Measurements from ENCODE around the gene MINDY4.

Gene MINDY4

DNA sequence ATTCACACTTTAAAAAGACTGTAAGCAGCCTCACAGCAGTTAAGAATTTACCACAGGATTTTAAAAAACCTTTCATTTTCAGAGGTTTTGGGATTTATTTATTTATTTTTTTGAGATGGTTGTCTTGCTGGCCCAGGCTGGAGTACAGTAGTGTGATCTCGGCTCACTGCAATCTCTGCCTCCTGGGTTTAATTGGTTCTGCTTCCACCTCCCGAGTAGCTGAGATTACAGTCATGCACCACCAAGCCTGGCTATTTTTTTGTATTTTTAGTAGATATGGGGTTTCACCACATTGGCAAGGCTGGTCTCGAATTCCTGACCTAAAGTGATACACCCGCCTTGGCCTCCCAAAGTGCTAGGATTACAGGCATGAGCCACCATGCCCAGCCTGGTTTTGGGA, 19.1 kb downstream of the MINDY4 start:
- TF ChIP-seq, protein P1, sequence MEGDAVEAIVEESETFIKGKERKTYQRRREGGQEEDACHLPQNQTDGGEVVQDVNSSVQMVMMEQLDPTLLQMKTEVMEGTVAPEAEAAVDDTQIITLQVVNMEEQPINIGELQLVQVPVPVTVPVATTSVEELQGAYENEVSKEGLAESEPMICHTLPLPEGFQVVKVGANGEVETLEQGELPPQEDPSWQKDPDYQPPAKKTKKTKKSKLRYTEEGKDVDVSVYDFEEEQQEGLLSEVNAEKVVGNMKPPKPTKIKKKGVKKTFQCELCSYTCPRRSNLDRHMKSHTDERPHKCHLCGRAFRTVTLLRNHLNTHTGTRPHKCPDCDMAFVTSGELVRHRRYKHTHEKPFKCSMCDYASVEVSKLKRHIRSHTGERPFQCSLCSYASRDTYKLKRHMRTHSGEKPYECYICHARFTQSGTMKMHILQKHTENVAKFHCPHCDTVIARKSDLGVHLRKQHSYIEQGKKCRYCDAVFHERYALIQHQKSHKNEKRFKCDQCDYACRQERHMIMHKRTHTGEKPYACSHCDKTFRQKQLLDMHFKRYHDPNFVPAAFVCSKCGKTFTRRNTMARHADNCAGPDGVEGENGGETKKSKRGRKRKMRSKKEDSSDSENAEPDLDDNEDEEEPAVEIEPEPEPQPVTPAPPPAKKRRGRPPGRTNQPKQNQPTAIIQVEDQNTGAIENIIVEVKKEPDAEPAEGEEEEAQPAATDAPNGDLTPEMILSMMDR (IDR thresholded peaks at IDR 0.05; ENCODE audit: control insufficient read depth, insufficient read depth, low read depth, low read length, missing control alignments), result no peak
- DNase-seq (ENCODE audit: low read depth), result no peak
- no peak overlapping the region for H3K4me3 ChIP-seq (ENCODE audit: control insufficient read depth, low read depth, low read length)

DNA sequence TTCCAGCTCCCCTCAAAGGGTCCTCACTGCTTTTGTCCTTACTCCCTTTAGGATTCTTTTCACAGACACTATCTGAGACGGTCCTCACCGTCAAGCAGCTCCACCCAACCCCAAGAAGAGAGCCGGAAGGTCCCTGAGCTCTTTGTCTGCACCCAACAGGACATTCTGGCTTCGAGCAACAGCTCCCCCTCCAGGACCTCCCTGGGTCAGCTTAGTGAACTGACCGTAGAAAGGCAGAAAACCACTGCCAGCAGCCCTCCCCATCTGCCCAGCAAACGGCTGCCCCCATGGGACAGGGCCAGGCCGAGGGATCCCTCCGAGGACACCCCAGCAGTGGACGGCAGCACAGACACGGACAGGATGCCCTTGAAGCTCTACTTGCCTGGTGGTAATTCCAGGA, 19.9 kb downstream of the MINDY4 start:
- no peak for DNase-seq (ENCODE audit: low read depth)
- H3K4me3 ChIP-seq (ENCODE audit: control insufficient read depth, low read depth, low read length), result no peak overlapping the region
- TF ChIP-seq, protein P1 (IDR thresholded peaks at IDR 0.05; ENCODE audit: control insufficient read depth, insufficient read depth, low read depth, low read length, missing control alignments), result no peak

DNA sequence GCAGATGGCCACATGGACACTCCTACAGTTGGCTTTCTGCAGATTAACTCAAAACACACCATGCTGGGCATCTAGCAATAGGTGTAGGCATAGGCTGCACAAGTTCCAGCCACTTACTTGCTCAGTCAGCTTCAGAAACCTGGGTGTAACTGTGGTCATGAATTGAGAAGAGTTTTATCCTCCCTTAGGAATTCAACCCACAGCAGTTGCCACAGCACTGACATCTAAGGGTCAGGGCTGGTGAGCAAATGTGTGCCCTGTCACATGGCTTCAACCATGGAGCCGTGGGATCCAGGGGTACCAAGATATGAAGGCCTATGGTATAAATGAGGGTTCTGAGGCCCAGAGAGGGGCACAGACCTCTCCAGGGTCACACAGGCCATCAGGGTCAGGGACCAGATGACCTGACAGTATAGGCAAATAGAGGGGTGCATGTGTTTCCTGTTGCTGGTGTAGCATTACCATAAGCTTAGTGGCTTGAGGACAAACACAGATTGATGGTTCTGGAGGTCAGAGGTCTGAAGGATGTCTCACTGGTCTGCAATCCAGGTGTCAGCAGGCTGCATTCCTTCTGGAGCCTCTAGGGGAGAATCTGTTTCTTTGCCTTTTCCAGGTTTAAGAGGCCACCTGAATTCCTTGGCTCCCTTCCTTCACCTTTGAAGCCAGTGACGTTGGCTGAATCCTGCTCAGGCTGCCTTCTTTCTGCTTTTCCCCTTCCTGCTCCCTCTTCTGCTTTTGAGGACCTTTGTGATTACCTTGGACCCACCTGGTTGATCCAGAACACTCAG, 24.1 kb downstream of the MINDY4 start:
- no peak for DNase-seq (ENCODE audit: low read depth)
- H3K4me3 ChIP-seq (ENCODE audit: control insufficient read depth, low read depth, low read length), result no peak overlapping the region
- TF ChIP-seq, protein P1 (IDR thresholded peaks at IDR 0.05; ENCODE audit: control insufficient read depth, insufficient read depth, low read depth, low read length, missing control alignments), result no peak

DNA sequence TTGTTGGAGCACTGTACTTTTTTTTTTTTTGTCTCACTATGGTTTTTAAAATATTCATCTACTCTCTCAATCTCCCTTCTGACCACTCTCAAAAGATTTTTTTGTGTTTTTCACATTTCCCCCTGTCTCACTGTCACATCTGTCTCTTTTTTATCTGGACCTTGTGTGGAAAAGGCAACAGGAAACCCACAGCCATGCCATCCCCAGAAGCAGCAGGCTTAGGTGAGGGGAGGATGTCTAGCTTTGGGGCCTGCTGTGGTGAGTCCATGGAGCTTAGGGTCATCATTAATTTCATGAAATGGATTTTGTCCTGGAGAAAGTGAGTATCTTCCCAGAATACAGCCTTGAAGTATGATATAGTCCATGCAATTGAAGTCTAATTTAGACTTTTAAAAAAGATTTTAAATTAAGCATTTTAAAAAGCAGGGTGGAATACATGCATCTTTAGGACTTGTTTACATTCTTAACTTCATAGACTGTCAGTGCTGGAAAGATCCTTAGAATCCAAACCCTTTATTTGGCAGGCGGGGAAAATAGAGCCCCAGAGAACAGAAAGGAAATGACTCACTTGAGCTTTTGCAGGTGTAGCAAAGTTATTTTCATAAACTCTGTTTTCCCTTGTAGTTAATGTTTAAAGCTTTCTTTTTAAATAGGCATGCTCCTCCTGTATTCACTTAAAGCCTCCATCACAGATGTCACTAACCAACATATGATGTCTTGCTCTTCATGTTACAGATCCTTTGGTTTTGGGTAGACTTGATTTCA, 25.1 kb downstream of the MINDY4 start:
- no peak overlapping the region for H3K4me3 ChIP-seq (ENCODE audit: control insufficient read depth, low read depth, low read length)
- DNase-seq (ENCODE audit: low read depth), result no peak
- TF ChIP-seq, protein P1 (IDR thresholded peaks at IDR 0.05; ENCODE audit: control insufficient read depth, insufficient read depth, low read depth, low read length, missing control alignments), result no peak

DNA sequence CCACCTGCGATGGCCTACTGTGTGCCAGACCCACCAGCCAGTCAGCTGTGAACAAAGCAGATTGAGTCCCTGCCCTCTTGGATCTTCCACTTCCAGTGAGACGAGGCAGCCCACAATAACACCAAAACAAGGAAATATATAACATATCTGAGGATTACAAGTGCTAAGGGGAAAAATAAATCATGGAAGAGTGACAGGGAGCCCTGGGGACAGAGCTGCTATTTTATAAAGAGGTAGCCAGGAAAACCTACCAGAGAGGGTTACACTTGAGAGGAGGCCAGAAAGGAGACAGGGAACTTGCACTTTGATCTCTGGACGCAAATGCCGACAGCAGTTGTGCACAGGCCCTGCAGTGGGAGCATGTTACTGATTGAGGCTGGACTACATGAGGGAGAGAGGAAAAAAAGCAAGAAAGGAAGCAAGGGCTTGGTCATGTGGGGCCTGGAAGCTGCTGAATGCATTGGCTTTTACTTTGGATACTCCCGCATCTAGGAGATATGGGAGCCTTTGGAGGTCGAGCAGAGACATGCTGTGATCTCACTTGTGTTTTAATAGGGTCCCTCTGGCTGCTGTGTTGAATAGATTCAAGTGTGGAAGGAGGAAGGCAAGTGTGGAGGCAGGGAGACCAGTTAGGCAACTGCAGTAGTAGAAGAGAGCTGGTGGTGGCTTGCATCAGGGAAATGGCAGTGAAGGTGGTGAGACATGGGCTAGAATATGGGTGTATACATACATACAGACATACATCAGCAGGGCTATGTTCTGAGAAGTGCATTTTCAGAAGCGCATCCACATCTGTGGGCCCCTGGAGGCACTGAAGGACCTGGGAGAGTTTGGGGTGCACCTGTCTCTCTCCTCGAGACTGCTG, 26.2 kb downstream of the MINDY4 start:
- no peak for DNase-seq (ENCODE audit: low read depth)
- H3K4me3 ChIP-seq (ENCODE audit: control insufficient read depth, low read depth, low read length), result no peak overlapping the region
- TF ChIP-seq, protein P1 (IDR thresholded peaks at IDR 0.05; ENCODE audit: control insufficient read depth, insufficient read depth, low read depth, low read length, missing control alignments), result no peak
